ENCODE data around the gene EDA.

DNA sequence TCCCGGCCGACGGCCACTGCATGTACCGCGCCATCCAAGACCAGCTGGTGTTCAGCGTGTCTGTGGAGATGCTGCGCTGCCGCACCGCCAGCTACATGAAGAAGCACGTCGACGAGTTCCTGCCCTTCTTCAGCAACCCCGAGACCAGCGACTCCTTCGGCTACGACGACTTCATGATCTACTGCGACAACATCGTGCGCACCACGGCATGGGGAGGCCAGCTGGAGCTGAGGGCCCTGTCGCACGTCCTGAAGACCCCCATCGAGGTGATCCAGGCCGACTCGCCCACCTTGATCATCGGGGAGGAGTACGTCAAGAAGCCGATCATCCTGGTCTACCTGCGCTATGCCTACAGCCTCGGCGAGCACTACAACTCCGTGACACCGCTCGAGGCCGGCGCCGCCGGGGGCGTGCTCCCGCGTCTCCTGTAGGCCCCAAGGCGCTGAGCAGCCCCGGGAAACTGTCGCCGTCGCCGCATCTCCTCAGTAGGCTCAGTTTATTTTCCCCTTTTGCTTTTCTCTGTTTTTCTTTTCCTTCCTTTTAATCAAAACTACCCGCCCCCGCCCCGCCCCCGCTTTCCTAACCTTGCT, 447.1 kb downstream of the EDA start:
- TF ChIP-seq, protein P1, sequence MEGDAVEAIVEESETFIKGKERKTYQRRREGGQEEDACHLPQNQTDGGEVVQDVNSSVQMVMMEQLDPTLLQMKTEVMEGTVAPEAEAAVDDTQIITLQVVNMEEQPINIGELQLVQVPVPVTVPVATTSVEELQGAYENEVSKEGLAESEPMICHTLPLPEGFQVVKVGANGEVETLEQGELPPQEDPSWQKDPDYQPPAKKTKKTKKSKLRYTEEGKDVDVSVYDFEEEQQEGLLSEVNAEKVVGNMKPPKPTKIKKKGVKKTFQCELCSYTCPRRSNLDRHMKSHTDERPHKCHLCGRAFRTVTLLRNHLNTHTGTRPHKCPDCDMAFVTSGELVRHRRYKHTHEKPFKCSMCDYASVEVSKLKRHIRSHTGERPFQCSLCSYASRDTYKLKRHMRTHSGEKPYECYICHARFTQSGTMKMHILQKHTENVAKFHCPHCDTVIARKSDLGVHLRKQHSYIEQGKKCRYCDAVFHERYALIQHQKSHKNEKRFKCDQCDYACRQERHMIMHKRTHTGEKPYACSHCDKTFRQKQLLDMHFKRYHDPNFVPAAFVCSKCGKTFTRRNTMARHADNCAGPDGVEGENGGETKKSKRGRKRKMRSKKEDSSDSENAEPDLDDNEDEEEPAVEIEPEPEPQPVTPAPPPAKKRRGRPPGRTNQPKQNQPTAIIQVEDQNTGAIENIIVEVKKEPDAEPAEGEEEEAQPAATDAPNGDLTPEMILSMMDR (IDR thresholded peaks at IDR 0.05) = no peak
- no peak for TF ChIP-seq POLR2A (IDR thresholded peaks at IDR 0.05)

All from thyroid gland (tissue), 4 donors.